CD4-positive, alpha-beta memory T cell (primary cell): ENCODE data around the gene OR1F1. TPM values are rescaled to one million over a fixed set of nuclear protein-coding genes. Genes with fewer than 3 reads are reported as not detected.
A peak's percentile ranks its signal among the peaks of the same experiment; 100 is the strongest.

Experiments
- CTCF ChIA-PET: fragments of 350-600 bp; sonication (Branson Sonifier 250); formaldehyde crosslinking; loops from one replicate; lab custom pipeline; 2021; ENCODE audit warnings: inconsistent platforms; ENCODE audit not compliant: partially characterized antibody; lab: Charles Lee
- POLR2A ChIA-PET: fragments of 350-600 bp; sonication (Branson Sonifier 250); formaldehyde crosslinking; loops from one replicate; lab custom pipeline; 2021; ENCODE audit not compliant: partially characterized antibody; lab: Charles Lee
- DNase-seq, 5 donors: peaks; one replicate each; pipeline versions ENCODE4 v3.0.0 to v3.0.0-alpha.2; 2020 to 2022; ENCODE audit warnings: mixed read lengths in 1 of 5
- H3K27ac ChIP-seq: one replicate; pipeline ENCODE4 v1.7.0; 2013; ENCODE audit warnings: low read depth, low read length
- H3K27me3 ChIP-seq: 2 replicates; pipeline ENCODE4 v1.7.0; 2013; ENCODE audit warnings: mild to moderate bottlenecking, low read length, moderate library complexity; ENCODE audit not compliant: insufficient read depth
- H3K36me3 ChIP-seq: 2 replicates; pipeline ENCODE4 v1.7.0; 2013; ENCODE audit warnings: mild to moderate bottlenecking, low read length, moderate library complexity; ENCODE audit not compliant: insufficient read depth
- H3K4me1 ChIP-seq: 2 replicates; pipeline ENCODE4 v1.7.0; 2013; ENCODE audit warnings: mild to moderate bottlenecking, low read length, moderate library complexity; ENCODE audit not compliant: insufficient read depth
- H3K4me3 ChIP-seq, 2 donors: one replicate each; pipeline ENCODE4 v1.7.0; 2013; ENCODE audit warnings: low read length in 2 of 2, mild to moderate bottlenecking in 1 of 2
- H3K9me3 ChIP-seq, 2 donors: one replicate each; pipeline ENCODE4 v1.7.0; 2013; ENCODE audit warnings: low read length in 2 of 2, control low read depth in 1 of 2; ENCODE audit not compliant: control insufficient read depth in 1 of 2
- H3K27ac Mint-ChIP-seq, 7 donors: one replicate each; pipeline ENCODE4 v1.8.0; 2020 to 2021; ENCODE audit warnings: mixed read lengths in 7 of 7, mild to moderate bottlenecking in 6 of 7, inconsistent platforms in 3 of 7, moderate library complexity in 3 of 7
- H3K27me3 Mint-ChIP-seq, 2 donors: one replicate each; pipeline ENCODE4 v1.8.0; 2020 to 2021; ENCODE audit warnings: mixed read lengths in 2 of 2
- H3K36me3 Mint-ChIP-seq, 2 donors: one replicate each; pipeline ENCODE4 v1.8.0; 2020 to 2021; ENCODE audit warnings: mixed read lengths in 2 of 2, inconsistent platforms in 1 of 2, mild to moderate bottlenecking in 1 of 2
- H3K4me1 Mint-ChIP-seq, 4 donors: one replicate each; pipeline ENCODE4 v1.8.0; 2020 to 2021; ENCODE audit warnings: mixed read lengths in 4 of 4, mild to moderate bottlenecking in 1 of 4
- H3K4me3 Mint-ChIP-seq, 8 donors: one replicate each; pipeline ENCODE4 v1.8.0; 2020 to 2021; ENCODE audit warnings: mixed read lengths in 8 of 8, mild to moderate bottlenecking in 7 of 8, moderate library complexity in 6 of 8, inconsistent platforms in 3 of 8
- H3K9me3 Mint-ChIP-seq, 8 donors: one replicate each; pipeline ENCODE4 v1.8.0; 2020 to 2021; ENCODE audit warnings: mixed read lengths in 8 of 8, mild to moderate bottlenecking in 5 of 8, inconsistent platforms in 3 of 8, moderate library complexity in 1 of 8
- intact Hi-C: fragments of 100-400 bp; cut with micrococcal nuclease; formaldehyde crosslinking; loops from one replicate; pipeline ENCODE4 v1.15.1; 2023
- polyA plus RNA-seq, 2 donors: library from polyadenylated mRNA; unstranded; fragments of 300-500 nt; fragmentation: Illumina TruSeq; gene quantifications; one replicate each; pipeline ENCODE4 v1.2.3, GENCODE V29; 2021
- total RNA-seq, 2 experiments: library from RNA; stranded (reverse); gene quantifications; one replicate each; pipeline ENCODE4 v1.2.3, GENCODE V29; 2021

The OR1F1 gene
- total and polyA plus RNA-seq, 4 experiments from 2014 or later = 0.49 to 0.97 TPM; not detected in 2

DNA sequence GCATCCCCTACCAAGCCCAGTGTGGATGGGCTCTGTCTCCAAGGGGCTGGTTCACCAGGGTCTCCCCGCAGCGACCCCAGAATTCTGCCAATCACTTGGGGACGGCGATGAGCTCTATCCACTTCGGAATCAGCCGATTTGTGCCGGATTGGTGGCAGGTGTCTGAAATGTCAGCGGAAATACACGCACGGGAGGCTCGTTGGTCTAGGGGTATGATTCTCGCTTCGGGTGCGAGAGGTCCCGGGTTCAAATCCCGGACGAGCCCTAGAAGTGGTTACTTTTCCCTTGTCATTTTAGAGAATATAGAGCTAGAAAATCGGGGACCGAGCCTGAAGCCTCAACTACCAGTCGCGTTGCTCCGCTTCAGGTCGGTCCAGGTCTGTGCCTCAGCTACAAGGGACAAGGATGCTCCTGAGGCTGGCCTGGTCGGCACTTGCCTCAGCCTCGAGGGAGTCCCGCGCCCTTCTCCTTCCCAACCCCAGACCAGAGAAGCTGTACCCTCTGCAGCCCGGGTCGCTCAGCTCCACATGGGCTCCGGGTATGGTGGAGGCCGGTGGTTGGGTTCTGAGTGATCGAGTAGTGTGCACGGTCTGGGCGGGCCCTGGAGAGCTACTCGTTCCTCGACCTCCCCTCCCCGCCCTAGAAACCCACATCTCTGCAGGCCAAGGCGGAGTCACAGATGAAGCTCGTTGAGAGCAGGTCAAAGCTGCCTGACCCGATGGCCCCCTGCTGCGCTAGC, 16.0 kb upstream of the OR1F1 start:
- Mint-ChIP-seq H3K27ac (peak overlapping the region; percentile 37 to 91 (median 80)), H3K4me3 (peak overlapping the region; percentile 79 to 88 (median 83)), H3K9me3 (peaks cover 0 to 2% (median 0%) of the 10 kb centered on the region in 8 donors), H3K27me3 (peaks cover 24 to 30% of the 10 kb centered on the region in 2 donors), H3K36me3 (peaks cover 0 to 3% of the 10 kb centered on the region in 2 donors), H3K4me1 (peaks cover 19 to 46% (median 36%) of the 10 kb centered on the region in 4 donors)
- Histone ChIP-seq H3K36me3 (no peaks in the 10 kb centered on the region), H3K9me3 (no peaks in the 10 kb centered on the region), H3K27me3 (peaks cover 38% of the 10 kb centered on the region), H3K27ac (no peak overlapping the region), H3K4me3 (peak overlapping the region; percentile 39 to 55), H3K4me1 (peaks cover 48% of the 10 kb centered on the region)
- ChIA-PET CTCF (interaction anchor here (0.6 to 4.2 kb wide), 12 partner anchors 11 to 271 kb away, joined by 3 to 25 read pairs (median 4); partner anchors contain the start of genes NAA60 and ZNF597), POLR2A (interaction anchor here (0.7 to 4.0 kb wide), 22 partner anchors 11 to 285 kb away, joined by 3 to 44 read pairs (median 6); partner anchors contain the start of genes IL32, OR1F1, ZNF200 and ZNF213)
- intact Hi-C loops = loop anchor here (2.0 kb wide), 1 partner anchor 17 kb away; the partner anchor contains the start of gene OR1F1
- DNase-seq = peak in 3 of 5 donors; percentile 46 to 50 (median 47)

DNA sequence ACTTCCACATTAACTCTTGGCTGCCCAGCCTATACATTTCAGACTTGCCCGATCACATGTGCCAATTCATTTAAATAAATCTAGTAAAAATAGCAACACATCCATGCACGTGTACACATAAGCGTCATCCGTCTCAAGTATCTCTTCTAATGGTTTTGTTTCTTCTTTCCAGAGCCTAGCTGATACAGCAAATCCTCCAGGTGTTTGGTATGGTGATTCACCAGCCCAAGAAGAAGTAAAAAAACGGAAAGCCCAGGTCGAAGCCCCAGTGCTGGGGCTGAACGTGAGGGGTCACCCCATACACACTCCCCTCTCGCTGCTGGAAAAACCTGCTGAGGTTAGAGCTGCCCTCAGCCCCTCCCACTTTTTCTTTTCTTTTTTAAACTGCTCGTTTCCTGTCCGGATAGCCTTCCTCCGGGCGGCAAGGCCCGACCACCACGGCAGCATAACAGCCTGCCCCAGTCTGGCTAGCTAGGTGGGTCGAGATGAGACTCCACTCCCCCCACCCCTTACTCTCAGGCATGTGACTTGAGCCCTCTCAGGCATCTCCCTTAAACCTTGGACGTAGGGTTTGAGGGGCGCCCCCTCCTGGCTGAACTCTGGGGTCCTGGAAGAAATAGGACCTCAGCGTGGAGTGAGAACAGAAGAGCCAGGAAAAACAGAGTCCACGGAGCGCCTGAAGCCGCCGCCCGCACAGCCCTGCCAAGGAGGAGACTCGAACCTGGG, 13.9 kb upstream of the OR1F1 start:
- peaks cover 18 to 46% (median 35%) of the 10 kb centered on the region in 4 donors for H3K4me1 Mint-ChIP-seq
- H3K27ac Mint-ChIP-seq = peak overlapping the region in 2 of 7 donors; percentile 17 to 75
- peaks cover 0 to 3% of the 10 kb centered on the region in 2 donors for H3K36me3 Mint-ChIP-seq
- H3K4me3 Mint-ChIP-seq = peak overlapping the region in 7 of 8 donors; percentile 4 to 58 (median 35)
- Histone ChIP-seq H3K9me3 (no peaks in the 10 kb centered on the region), H3K27ac (no peak overlapping the region), H3K4me3 (no peak overlapping the region), H3K27me3 (peaks cover 38% of the 10 kb centered on the region), H3K36me3 (no peaks in the 10 kb centered on the region), H3K4me1 (peaks cover 48% of the 10 kb centered on the region)
- peaks cover 0 to 2% (median 0%) of the 10 kb centered on the region in 8 donors for H3K9me3 Mint-ChIP-seq
- no peak for DNase-seq
- POLR2A ChIA-PET = interaction anchor here (0.7 kb wide), 1 partner anchor 101 kb away, joined by 3 read pairs; no protein-coding TSS in a partner anchor
- CTCF ChIA-PET = interaction anchor here (3.9 to 4.2 kb wide), 2 partner anchors 115 to 144 kb away, joined by 13 to 25 read pairs; no protein-coding TSS in a partner anchor
- H3K27me3 Mint-ChIP-seq = peaks cover 39 to 41% of the 10 kb centered on the region in 2 donors
- intact Hi-C loops = no loop called here

DNA sequence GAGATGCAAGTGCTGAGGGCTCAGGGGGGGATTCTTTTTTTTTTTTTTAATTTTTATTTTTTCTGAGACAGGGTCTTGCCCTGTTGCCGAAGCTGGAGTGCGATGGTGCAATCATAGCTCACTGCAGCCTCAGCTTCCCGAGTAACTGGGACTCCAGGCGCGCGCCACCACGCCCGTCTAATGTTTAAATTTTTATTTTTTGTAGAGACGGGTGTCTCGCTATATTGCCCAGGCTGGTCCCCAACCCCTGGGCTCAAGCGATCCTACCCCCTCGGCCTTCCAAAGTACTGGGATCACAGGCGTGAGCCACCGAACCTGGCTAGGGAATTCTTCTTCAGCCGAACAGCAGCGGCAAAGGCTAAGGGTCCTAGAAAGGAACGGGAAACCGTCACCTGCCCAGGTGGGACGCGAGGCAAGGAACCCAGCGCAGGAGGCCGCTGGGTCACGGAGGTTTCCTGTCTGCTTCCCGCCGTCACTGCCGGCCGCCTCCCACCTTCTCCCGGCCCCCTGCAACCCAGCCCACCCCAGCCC, 13.3 kb upstream of the OR1F1 start:
- Mint-ChIP-seq H3K27me3 (peaks cover 44 to 46% of the 10 kb centered on the region in 2 donors), H3K4me3 (peak overlapping the region in 3 of 8 donors; percentile 21 to 57 (median 35)), H3K36me3 (peaks cover 0 to 3% of the 10 kb centered on the region in 2 donors), H3K9me3 (peaks cover 0 to 2% (median 0%) of the 10 kb centered on the region in 8 donors), H3K27ac (peak overlapping the region in 1 of 7 donors; percentile 75), H3K4me1 (peaks cover 18 to 46% (median 37%) of the 10 kb centered on the region in 4 donors)
- H3K9me3 ChIP-seq = no peaks in the 10 kb centered on the region
- ChIA-PET POLR2A (interaction anchor here (0.7 to 1.4 kb wide), 2 partner anchors 100 to 108 kb away, joined by 3 read pairs; partner anchors contain the start of gene ZNF263), CTCF (no interaction called here)
- no peak overlapping the region for H3K27ac ChIP-seq
- intact Hi-C loops = no loop called here
- peaks cover 43% of the 10 kb centered on the region for H3K27me3 ChIP-seq
- H3K4me3 ChIP-seq = no peak overlapping the region
- peaks cover 48% of the 10 kb centered on the region for H3K4me1 ChIP-seq
- no peaks in the 10 kb centered on the region for H3K36me3 ChIP-seq
- DNase-seq = no peak

DNA sequence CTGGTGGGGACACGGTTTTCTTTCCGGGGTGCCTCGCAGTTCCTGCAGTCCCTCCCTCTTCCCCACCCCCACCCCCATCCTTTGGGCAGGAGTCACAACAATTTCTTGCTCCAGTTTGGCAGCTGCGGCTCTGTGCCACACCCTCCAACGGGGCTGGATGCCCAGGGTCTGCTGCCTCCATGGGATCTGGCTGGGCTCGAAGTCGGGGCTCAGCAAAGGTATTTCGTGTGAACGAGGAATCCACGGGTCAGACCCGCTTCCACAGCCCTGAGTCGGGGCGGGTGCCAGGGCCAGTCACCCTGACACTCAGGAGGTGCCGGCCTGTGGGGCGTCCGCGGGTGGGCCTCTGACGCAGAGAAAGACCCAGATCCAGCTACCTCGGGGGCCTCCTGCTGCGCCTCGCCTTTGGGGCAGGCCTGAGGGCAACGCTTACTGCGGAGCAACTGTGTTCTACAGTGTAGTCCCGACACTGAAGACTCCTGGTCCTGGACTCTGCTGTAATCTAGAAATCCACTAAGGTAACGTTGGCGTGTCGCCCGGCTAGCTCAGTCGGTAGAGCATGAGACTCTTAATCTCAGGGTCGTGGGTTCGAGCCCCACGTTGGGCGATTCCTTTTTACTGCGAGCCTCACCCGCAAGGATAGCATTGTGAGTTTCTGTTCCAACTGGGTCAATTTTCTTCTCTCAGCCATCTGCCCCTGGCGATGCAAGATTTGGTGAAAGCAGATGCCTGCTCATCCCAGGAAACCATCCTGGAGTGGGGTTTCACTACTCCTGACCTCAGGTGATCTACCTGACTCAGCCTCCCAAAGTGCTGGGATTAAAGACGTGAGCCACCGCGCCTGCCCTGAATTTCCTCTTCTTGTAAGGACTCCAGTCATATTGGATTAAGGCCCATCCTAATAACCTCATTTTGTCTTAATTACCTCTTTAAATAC, 12.6 kb upstream of the OR1F1 start:
- Mint-ChIP-seq H3K4me3 (peak overlapping the region in 6 of 8 donors; percentile 8 to 62 (median 36)), H3K36me3 (peaks cover 0 to 3% of the 10 kb centered on the region in 2 donors), H3K4me1 (peaks cover 18 to 46% (median 38%) of the 10 kb centered on the region in 4 donors), H3K27me3 (peaks cover 52 to 53% of the 10 kb centered on the region in 2 donors), H3K9me3 (peaks cover 0 to 2% (median 0%) of the 10 kb centered on the region in 8 donors), H3K27ac (peak overlapping the region in 2 of 7 donors; percentile 12 to 57)
- Histone ChIP-seq H3K27ac (no peak overlapping the region), H3K36me3 (no peaks in the 10 kb centered on the region), H3K9me3 (no peaks in the 10 kb centered on the region), H3K4me1 (peaks cover 46% of the 10 kb centered on the region), H3K27me3 (peaks cover 49% of the 10 kb centered on the region), H3K4me3 (no peak overlapping the region)
- DNase-seq = no peak
- POLR2A ChIA-PET = interaction anchor here (0.7 to 1.4 kb wide), 5 partner anchors 9 to 108 kb away, joined by 3 to 4 read pairs (median 3); partner anchors contain the start of gene ZNF263
- intact Hi-C loops = no loop called here
- CTCF ChIA-PET = no interaction called here

DNA sequence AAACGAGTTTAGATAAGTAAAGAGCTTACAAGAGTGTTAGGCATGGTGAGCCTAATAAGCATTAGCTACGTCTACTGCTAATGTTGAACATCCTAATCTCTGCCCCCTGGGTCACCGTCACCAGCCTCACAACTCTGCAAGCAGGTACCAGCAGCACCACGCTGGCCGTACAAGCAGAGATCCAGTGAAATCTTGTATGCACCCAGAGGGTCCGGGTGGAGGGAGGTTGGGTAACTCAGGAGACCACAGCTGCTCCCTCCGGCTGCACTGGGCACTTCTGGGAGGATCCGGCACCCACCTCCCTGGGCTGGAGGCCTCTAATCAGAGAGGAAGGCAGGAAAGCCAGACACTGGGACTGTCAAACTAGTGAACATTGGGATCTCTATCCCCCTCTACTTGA, 8.4 kb upstream of the OR1F1 start:
- peaks cover 12 to 41% (median 27%) of the 10 kb centered on the region in 4 donors for H3K4me1 Mint-ChIP-seq
- no peaks in the 10 kb centered on the region for H3K36me3 ChIP-seq
- no peak overlapping the region for H3K27ac ChIP-seq
- ChIA-PET CTCF (interaction anchor here (1.3 kb wide), 1 partner anchor 9 kb away, joined by 3 read pairs; no protein-coding TSS in a partner anchor), POLR2A (interaction anchor here (0.7 to 1.0 kb wide), 3 partner anchors 9 to 36 kb away, joined by 3 read pairs; no protein-coding TSS in a partner anchor)
- H3K4me3 ChIP-seq = no peak overlapping the region
- no peak overlapping the region for H3K27ac Mint-ChIP-seq
- peaks cover 65 to 72% of the 10 kb centered on the region in 2 donors for H3K27me3 Mint-ChIP-seq
- peak overlapping the region in 2 of 8 donors; percentile 14 to 36 for H3K4me3 Mint-ChIP-seq
- intact Hi-C loops = loop anchor here (5.0 kb wide), 1 partner anchor 103 kb away; the partner anchor contains the start of gene ZNF263
- H3K27me3 ChIP-seq = peaks cover 62% of the 10 kb centered on the region
- no peak for DNase-seq
- H3K36me3 Mint-ChIP-seq = no peaks in the 10 kb centered on the region
- peaks cover 32% of the 10 kb centered on the region for H3K4me1 ChIP-seq
- no peaks in the 10 kb centered on the region for H3K9me3 ChIP-seq
- H3K9me3 Mint-ChIP-seq = peaks cover 0 to 10% (median 5%) of the 10 kb centered on the region in 8 donors
